HG03095 (cell line): Measurements from ENCODE around the gene PPP1R13B.
"Not testable (repeated sequence)": the region's sequence is repeated elsewhere in the genome, so short reads cannot be mapped to it uniquely, and the experiment has no call there.

Source experiments
- ATAC-seq: cut with Tn5 transposase; IDR thresholded peaks from one replicate; pipeline ENCODE4 v1.9.1; 2021; ENCODE audit warnings: moderate library complexity; ENCODE audit not compliant: unreplicated experiment

PPP1R13B gene

GRCh38 chr14:103802356-103802755 lies 45.0 kb downstream of the PPP1R13B start:
- no peak for ATAC-seq

DNA sequence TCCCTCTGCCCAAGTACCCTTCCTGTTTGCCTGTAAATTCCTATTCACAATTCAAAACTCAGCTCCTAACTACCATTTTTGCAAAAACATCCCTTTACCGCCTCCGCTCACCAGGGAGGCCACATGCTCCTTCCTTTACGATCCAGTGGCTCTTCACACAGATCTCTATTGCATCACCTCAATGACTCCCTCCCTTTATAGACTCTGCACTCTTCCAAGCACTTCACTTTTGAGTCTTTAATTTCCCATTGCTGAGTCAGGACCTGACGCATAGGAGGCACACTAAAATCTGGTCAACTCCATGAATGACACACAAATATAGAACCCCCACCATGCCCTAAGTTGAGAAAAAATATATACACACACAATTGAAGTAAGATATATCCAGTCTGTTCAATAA lies 45.9 kb downstream of the PPP1R13B start:
- no peak for ATAC-seq

DNA sequence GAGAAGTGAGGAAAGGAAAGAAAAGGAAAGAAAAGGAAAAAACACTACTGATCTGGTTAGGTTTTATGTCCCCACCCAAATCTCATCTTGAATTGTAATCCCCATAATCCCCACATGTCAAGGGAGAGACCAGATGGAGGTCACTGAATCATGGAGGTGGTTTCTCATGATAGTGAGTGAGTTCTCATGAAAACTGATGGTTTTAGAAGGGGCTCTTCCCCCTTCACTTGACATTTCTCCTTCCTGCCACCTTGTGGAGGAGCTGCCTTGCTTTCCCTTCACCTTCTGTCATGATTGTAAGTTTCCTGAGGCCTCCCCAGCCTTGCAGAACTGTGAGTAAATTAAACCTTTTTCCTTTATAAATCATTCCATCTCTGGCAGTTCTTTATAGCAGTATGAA lies 54.2 kb downstream of the PPP1R13B start:
- not testable (repeated sequence) for ATAC-seq

- ATAC-seq = no peak
These were observed 59.3 kb downstream of the PPP1R13B start for GRCh38 chr14:103788086-103788485.

DNA sequence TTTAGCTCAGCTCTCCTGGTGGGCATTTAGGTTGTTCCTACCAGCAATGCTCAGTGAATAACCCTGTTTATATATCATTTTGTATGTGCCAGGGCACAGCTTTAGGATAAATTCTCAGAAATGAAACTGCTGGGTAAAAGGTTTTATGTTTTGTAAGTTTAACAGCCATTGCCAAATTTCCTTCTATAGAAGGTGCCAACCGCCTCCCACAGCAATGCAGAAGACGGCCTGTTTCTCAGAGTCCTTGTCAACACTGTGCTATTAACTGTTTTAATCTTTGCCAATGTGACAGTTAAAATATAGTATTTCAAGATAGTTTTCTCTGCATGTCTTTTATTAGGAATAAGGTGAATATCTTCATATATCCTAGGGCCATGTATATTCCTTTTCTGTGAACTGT lies 65.0 kb downstream of the PPP1R13B start:
- no peak for ATAC-seq

- not testable (repeated sequence) for ATAC-seq
These were observed 71.1 kb downstream of the PPP1R13B start for GRCh38 chr14:103776319-103776718.

DNA sequence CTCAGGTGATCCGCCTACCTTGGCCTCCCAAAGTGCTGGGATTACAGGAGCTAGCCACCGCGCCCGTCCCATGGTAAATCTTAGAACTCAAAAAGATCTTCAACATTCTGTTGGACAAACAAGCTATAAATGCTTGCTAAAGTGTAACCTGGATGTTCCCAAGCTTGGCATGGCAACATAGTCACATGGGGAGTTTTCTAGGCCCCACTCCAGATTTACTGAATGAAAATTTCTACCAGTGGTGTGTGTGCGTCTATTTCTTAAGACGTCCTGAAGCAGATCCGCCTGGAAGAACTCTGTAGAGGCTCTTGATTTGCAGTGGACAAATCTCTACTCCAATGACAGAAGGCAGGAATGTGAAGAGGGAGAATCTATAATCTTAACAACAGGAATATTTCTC lies 71.9 kb downstream of the PPP1R13B start:
- no peak for ATAC-seq

DNA sequence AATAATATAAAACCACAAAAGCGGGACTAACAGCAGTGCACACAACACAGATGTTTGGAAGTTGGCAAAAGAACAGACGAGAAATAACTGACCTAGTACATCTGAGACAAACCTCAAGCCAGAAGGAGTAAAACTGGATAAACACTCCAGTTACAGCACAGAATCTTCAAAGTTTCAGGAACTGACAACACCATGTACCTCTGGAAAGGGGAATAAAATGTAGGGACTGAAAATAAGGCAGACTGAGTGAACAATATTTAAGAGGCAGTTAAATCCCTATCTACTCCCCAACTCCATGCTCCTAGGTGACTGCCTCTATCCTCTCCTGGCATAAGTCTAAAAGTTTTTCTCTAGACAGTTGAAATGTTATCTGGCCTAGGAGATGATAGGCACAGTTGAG lies 73.9 kb downstream of the PPP1R13B start:
- ATAC-seq = no peak

GRCh38 chr14:103772078-103772712 lies 75.2 kb downstream of the PPP1R13B start:
- ATAC-seq = no peak

DNA sequence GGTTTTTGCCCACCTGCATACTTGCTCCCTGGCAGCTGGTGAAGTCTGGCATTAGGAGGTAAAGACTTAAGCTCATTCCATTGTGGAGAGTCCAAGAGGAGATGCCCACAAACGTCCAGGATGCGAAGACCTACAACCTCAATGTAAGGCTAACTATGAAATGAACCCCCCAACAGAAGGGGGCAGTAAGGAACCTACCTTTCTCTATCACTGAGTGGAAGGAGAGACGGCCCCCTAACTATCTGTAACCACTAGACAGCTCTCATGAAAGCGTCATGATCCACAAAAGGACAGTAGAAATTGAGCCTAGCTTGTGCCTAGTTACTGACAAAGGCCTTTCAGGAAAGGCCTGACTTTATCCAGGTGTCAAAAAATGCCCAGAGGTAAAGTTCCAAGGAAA lies 76.5 kb downstream of the PPP1R13B start:
- no peak for ATAC-seq

DNA sequence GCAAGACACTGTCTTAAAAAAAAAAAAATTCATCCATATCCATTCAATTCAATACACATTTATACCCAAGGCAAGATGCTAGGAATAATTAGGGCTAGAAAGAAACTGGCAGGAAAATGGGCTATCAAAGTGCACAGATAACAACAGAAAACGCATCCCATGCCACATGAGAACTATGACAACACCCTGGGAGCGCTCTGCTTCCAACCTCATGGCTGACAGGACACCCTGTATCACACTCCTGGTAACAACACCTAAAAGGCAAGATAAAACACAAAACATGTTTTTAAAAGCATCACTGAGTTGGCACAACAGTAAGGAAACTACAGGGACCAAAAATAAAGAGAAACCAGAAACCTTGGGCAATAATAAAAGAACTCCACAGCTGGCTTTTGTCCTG lies 76.9 kb downstream of the PPP1R13B start:
- no peak for ATAC-seq

GRCh38 chr14:103767336-103767894 lies 80.0 kb downstream of the PPP1R13B start:
- no peak for ATAC-seq

GRCh38 chr14:103765526-103765925 lies 81.8 kb downstream of the PPP1R13B start:
- ATAC-seq = no peak

DNA sequence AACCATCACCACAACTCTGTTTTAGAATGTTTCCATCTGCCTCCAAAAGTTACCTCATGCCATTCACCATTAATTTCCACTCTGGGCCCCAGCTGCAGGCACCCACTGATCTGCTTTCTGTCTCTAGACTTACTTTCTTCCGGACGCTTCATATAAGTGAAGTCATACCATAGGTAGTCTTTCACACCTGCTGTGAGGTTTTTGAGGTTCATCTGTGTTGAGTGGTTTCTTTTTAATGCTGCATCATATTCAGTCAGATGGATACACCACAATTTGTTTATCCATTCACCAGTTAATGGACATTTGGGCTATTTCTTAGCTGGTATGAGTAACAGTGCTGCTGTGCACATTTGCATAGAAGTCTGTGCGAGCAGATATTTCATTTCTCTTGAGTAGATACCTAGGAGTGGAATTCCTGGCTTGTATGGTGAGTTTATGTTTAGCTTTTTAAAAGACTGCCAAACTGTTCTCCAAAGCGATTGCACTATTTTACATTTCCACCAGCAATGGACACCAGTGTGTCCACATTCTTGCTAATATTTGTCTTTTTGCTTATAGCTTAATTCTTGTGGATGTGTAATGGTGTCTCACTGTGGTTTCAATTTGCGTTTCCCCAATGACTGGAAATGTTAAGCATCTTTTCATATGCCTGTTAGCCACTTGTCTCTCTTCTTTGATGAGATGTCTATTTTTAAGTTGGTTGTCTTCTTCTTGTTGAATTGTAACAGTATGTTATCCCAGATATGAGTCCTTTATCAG lies 83.5 kb downstream of the PPP1R13B start:
- peak; percentile 81 for ATAC-seq

DNA sequence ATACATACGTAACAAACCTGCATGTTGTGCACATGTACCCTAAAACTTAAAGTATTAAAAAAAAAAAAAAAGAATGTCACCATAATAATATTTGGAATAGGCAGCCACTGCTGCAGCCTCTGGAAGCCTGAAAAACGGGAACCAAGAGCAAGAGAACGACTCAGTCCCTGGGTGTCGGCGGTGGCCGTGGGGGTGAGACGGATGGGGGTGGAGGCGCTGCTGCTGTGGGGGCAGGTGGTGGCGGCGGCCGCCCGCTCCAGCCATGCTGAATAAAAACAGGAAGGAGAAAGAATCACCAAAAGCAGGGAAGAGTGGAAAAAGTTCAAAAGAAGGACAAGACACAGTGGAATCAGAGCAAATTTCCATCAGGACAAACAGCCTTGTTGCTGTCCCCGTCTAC lies 84.8 kb downstream of the PPP1R13B start:
- no peak for ATAC-seq

GRCh38 chr14:103762036-103762435 lies 85.3 kb downstream of the PPP1R13B start:
- no peak for ATAC-seq

- ATAC-seq = no peak
These were observed 89.2 kb downstream of the PPP1R13B start for GRCh38 chr14:103758059-103758776.

DNA sequence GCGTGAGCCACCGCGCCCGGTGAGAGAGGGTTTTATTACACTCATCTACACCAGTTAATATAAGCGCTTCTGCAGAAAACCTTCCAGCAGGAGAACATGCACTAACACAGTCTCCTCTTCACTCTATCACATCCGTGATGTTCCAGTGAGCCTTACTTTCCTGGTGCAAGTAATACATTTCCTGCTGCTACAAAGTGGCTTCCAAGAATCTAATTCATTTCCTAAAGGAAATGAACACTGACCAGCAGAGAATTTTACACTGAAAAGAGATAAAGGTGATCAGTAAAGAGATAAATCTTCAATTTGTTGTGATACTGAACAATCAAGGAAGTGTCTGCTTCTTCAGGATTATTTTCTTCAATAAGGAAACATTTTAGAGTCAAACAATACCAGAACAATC lies 92.3 kb downstream of the PPP1R13B start:
- no peak for ATAC-seq

GRCh38 chr14:103753774-103754173 lies 93.6 kb downstream of the PPP1R13B start:
- ATAC-seq = no peak

DNA sequence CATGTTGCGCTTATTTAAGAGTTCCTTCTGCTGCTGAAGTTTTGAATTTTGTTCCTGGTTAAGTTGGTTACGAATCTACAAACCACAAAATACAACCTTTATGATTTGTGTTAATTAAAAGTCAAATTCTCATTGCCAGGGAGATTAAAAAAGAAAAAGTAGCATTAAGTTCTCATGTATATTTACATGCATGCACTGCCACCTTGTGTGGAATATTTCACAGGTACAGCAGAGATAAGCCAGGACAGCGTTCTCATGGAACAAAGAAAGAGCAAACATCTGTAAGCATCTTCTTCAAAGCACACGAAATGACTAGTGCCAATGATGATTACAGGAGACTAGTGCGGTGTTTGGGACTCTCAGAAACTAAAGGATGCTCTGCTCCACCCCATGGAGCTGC lies 97.5 kb downstream of the PPP1R13B start:
- no peak for ATAC-seq

- no peak for ATAC-seq
These were observed 97.9 kb downstream of the PPP1R13B start for GRCh38 chr14:103749452-103749851.

DNA sequence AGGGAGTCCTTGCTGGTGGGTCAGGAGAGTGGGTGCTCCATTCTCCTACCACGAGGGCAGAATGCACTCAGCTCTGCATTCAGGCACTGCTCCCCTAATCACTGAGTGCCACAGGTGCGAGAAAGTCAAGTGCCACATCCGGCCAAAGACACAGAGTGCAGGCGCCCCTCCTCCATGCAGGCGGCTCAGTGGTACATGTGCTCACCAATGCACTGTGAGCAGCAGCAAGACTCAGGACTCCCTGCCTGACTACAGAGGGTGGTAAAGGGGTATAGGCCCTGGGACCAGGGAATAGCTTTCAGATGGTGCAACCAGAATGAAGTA lies 98.9 kb downstream of the PPP1R13B start:
- no peak for ATAC-seq
